Liver (tissue), 3 donors: ENCODE data around the gene RADIL.

Experiments used
- CTCF ChIP-seq: fragments of 150-350 bp; IDR thresholded peaks from 2 replicates; pipeline ENCODE4 v1.5.1; 2017; ENCODE audit warnings: improper control_type of control experiment, low read depth, low read length; ENCODE audit not compliant: missing input control
- EGR1 ChIP-seq, 2 donors: IDR thresholded peaks; 2 replicates each; pipeline ENCODE4 v1.6.1; 2016 to 2018; ENCODE audit warnings: antibody characterized with exemption in 2 of 2, low read depth in 2 of 2
- FOXA1 ChIP-seq: IDR thresholded peaks from 2 replicates; pipeline ENCODE4 v1.6.1; 2016; ENCODE audit warnings: antibody characterized with exemption
- GABPA ChIP-seq, 2 donors: IDR thresholded peaks in 1 of 2; conservative IDR thresholded peaks in 1 of 2; 2 replicates each; pipeline ENCODE4 v1.6.1; 2016; ENCODE audit warnings: antibody characterized with exemption in 2 of 2, mild to moderate bottlenecking in 1 of 2, moderate library complexity in 1 of 2
- JUND ChIP-seq, 2 donors: IDR thresholded peaks; 2 replicates each; pipeline ENCODE4 v1.6.1; 2016; ENCODE audit warnings: antibody characterized with exemption in 2 of 2
- NR2F2 ChIP-seq: IDR thresholded peaks from 2 replicates; pipeline ENCODE4 v1.6.1; 2016; ENCODE audit warnings: antibody characterized with exemption
- RAD21 ChIP-seq, 2 donors: IDR thresholded peaks; 2 replicates each; pipeline ENCODE4 v1.6.1; 2016; ENCODE audit warnings: antibody characterized with exemption in 2 of 2, mild to moderate bottlenecking in 2 of 2
- REST ChIP-seq: IDR thresholded peaks from 2 replicates; pipeline ENCODE4 v1.6.1; 2016; ENCODE audit warnings: antibody characterized with exemption, mild to moderate bottlenecking
- SP1 ChIP-seq: IDR thresholded peaks from 2 replicates; pipeline ENCODE4 v1.6.1; 2018; ENCODE audit warnings: antibody characterized with exemption, mild to moderate bottlenecking
- TAF1 ChIP-seq: conservative IDR thresholded peaks from 2 replicates; pipeline ENCODE4 v1.6.1; 2016; ENCODE audit warnings: antibody characterized with exemption, mild to moderate bottlenecking
- YY1 ChIP-seq: IDR thresholded peaks from 2 replicates; pipeline ENCODE4 v1.6.1; 2016; ENCODE audit warnings: antibody characterized with exemption, mild to moderate bottlenecking
- ZBTB33 ChIP-seq: IDR thresholded peaks from 2 replicates; pipeline ENCODE4 v1.6.1; 2016; ENCODE audit warnings: antibody characterized with exemption
- donor health status: healthy.
- donor health status: healthy.

GRCh38 chr7:4876586-4876985 is 6.9 kb downstream of the RADIL start:
- no peak for TF ChIP-seq CTCF
- no peak for TF ChIP-seq SP1
- TF ChIP-seq YY1, result no peak
- no peak for TF ChIP-seq JUND (IDR thresholded peaks at IDR 0.05)
- TF ChIP-seq REST, result no peak
- TF ChIP-seq TAF1, result no peak
- TF ChIP-seq RAD21 (IDR thresholded peaks at IDR 0.05), result no peak
- no peak for TF ChIP-seq FOXA1
- TF ChIP-seq ZBTB33, result no peak
- TF ChIP-seq GABPA (IDR thresholded peaks at IDR 0.05 in 1 of 2, conservative IDR thresholded peaks at IDR 0.05 in 1 of 2), result no peak
- TF ChIP-seq EGR1 (IDR thresholded peaks at IDR 0.05; ENCODE audit: low read depth in 2 of 2), result no peak
- no peak for TF ChIP-seq NR2F2
